MM.1S (cell line): ENCODE measurements around the gene CAB39L.

Experiments used
- CTCF ChIP-seq: fragments of 300-600 bp; sonication (generic); IDR thresholded peaks from 2 replicates; pipeline ENCODE4 v1.5.1; 2016; ENCODE audit warnings: antibody characterized with exemption, low read length, mixed read lengths
- EZH2 ChIP-seq: fragments of 300-600 bp; sonication (generic); optimal IDR thresholded peaks from 2 replicates; pipeline ENCODE3; 2017; ENCODE audit warnings: low read depth, mild to moderate bottlenecking, antibody characterized with exemption, low read length, mixed read lengths

DNA sequence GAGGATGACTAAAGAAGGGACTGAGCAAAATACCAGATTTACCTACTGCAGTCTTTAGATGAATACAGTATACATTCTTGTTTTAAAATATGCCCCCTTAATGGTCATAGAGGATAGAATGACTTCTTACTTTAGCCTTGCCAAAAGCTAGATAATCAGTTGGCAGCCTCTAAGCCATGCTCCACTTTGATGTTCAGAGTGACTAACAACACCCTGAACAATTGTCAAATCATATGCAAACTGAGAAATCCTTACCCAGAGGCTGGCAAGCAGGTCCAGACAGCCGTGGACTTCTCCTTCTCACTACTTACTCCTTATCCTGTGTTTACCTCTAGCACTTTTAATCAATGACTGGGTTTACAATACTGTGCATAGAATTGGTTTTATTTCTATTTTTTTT, 28.3 kb upstream of the CAB39L start:
- no peak for TF ChIP-seq CTCF
- TF ChIP-seq EZH2: no peak
